NCI-H1436 (cell line): ENCODE data around the gene POLR1B.
"Not testable (repeated sequence)": the region's sequence is repeated elsewhere in the genome, so short reads cannot be mapped to it uniquely, and the experiment has no call there.

ENCODE experiments used
- DNase-seq: peaks from one replicate; lab custom pipeline; 2025; lab: John Stamatoyannopoulos, UW

The POLR1B gene

DNA sequence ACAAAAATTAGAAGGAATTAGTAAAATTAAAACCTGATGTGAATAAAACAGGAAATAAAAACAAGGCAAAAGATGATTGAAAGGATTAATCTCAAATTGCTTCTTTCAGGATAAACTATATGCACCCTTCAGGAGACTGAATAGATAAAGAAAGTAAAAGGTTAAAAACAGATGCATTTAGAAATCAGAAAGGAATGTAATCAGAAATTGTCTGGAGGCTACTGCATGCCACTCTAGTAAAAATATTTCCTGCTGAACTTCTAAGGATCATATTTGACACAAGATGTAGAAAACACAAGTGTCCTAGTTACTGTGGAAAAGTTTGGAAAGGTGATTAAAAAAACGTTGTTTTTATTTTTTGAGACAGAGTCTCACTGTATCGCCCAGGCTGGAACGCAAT is 58.4 kb downstream of the POLR1B start:
- no peak for DNase-seq

DNA sequence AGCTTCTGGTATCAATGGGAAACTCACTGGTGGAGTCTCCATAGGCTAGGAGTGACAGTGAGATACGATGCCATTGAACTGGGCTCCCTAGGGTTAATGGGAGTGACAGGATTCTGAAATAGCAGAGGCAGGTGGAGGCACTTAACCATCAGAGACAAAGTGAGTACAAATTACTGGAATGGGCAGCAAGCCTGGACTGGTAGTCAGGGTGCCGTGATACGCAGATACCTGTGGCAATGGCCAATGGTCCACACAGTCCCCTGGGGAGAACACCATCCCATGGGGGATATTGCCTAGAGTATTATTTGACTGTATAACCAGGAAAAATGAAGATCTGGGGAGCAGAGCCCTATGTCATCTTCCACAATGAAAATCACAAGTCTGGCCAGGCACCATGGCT is 59.5 kb downstream of the POLR1B start:
- no peak for DNase-seq

DNA sequence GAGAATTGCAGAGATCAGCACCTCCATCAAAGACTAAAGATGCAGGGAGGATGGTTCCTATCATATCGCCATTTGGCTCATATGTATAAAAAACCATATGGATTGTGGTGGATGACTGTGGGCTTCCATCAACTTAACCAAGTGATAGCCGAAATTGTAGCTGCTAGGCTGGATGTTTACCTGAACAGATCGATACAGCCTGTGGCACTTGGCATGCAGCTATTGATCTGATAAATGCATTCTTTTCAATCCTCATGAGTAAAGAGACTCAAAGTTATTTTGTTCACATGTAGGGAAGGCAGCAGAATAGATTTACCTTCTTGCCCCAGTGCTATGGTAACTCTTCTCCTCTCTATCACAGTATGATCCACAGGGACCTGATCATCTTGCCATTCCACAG is 60.7 kb downstream of the POLR1B start:
- DNase-seq = no peak

DNA sequence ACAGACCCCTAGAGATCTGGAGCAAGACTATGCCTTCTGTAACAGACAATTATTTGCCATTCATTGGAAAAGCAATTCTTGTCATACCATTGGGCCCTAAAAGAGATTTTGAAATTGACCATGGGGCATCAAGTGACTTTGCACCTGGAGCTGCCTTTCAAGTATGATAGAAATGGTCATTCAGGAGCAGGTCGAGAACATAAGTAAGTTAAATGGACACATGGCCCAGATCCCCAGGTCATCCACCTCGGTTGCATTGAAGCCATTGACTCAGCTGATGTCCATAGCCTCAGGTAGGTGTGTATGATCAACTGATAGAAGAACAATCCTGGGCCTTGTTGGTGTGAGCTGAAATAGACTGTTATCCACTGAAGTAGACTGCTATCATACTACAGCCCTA is 61.5 kb downstream of the POLR1B start:
- DNase-seq = no peak

DNA sequence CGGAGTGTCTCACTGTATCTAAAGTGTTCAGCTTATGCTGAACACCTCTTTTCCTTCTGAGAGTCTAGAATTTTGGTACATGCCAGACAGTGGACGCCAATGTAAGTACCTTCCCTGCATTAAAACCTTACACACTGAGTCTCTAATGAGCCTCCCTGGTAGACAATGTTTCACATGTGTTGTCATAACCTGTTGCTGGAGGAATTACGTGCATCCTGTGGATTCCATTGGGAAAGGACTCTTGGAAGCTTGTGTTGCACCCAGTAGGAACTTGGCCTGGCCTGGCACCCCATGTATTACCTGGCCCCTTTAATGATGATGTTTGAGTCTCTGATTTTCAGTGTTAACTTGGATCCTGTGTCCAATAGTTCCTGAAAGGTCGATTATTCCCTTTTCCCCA is 62.7 kb downstream of the POLR1B start:
- no peak for DNase-seq

DNA sequence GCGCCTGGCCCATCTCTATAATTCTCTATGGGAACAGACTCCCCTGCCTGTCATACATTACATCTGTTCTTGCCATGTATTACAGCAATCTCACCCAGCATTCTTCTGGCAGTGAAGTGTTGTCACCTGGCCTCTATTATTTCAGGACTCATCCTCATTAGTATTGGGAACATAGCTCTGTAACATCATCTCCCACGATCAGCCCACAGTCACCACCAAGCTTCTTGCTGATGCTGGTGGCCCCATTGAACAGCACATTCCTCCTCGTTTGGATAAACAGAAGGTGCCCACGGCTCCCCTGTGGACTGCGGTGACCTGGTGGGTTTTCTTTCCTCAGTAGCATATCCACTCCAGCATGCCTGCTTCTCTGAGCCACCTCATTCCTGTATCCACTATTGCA is 63.7 kb downstream of the POLR1B start:
- DNase-seq = no peak

DNA sequence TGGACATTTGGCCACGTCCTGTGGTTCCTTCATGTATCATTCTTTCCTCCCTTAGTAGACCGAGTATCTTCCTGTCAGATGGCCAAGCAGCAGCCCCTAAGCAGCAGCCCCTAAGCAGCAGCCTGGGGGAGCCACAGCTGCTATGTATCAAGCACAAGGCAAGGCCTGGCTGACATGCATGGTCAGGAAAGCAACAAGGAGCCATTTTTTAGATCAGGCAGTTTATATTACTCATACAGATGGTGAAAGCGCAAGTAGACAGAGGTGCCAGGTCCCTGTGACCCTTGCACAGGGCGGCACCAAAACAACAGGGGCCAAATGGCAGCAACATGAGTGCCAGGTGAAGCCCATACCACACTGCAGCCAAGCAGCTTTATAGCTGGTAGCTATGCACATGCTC is 64.3 kb downstream of the POLR1B start:
- DNase-seq = no peak

DNA sequence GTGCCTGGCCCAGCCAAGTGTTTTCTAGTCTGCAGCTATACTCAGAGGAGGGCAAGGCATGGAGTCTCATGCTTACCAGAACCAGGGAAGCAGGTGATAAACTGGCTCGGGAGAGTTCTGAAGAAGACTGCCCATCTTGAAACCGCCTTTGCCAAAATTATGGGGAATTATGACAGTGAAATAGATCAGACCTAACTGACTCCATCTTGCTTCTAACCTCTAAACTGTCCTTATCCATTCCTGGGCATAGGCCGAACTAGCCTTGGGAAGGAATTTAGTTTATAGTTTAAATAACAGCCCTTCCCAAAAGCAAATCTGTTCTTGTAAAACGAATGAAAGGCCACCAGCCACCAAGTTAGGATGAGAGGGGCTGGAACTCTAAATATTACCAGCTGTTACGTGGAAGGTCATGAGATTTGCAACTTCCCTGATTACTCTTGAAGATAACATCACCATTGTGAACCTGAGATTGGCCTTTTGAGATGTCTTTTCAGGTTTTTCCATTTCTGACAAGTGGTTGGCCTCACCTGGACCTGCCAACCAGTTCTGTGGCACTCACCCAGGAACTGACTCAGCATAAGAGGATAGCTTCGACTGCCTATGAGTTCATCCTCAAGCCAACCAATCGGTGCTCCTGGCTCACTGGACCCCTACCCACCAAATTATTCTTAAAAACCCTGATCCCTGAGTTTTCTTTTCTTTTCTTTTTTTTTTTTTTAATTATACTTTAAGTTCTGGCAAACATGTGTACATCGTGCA is 65.6 kb downstream of the POLR1B start:
- no peak for DNase-seq

DNA sequence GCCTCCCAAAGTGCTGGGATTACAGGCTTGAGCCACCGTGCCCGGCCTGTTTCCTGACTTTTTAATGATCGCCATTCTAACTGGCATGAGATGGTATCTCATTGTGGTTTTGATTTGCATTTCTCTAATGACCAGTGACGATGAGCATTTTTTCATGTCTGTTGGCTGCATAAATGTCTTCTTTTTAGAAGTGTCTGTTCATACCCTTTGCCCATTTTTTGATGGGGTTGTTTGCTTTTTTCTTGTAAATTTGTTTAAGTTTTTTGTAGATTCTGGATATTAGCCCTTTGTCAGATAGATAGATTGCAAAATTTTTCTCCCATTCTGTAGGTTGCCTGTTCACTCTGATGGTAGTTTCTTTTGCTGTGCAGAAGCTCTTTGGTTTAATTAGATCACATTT is 67.1 kb downstream of the POLR1B start:
- not testable (repeated sequence) for DNase-seq

DNA sequence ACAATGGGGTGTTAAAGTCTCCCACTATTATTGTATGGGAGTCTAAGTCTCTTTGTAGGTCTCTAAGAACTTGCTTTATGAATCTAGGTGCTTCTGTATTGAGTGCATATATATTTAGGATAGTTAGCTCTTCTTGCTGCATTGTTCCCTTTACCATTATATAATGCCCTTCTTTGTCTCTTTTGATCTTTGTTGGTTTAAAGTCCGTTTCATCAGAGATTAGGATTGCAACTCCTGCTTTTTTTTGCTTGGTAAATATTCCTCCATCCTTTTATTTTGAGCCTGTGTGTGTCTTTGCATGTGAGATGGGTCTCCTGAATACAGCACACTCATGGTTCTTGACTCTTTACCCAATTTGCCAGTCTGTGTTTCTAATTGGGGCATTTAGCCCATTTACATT is 70.0 kb downstream of the POLR1B start:
- not testable (repeated sequence) for DNase-seq

DNA sequence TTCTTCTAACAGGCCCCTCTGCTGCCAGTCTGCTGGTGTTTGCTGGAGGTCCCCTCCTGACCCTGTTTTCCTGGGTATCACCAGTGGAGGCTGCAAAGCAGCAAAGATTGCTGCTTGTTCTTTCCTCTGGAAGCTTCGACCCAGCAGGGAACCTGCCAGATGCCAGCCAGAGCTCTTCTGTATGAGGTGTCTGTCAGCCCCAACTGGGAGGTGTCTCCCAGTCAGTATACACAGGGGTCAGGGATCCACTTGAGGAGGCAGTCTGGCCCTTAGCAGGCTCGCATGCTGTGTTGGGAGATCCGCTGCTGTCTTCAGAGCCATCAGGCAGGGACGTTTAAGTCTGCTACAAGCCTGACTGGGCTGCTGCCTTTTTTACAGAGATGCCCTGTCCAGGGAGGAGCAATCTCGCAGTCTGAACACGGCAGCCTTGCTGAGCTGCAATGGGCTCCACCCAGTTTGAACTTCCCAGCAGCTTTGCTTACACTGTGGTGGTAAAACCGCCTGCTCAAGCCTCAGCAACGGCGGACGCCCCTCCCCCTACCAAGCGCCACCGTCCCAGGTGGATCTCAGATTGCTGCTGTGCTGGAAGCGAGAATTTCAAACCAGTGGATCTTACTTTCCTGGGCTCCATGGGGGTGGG is 72.1 kb downstream of the POLR1B start:
- DNase-seq = no peak

DNA sequence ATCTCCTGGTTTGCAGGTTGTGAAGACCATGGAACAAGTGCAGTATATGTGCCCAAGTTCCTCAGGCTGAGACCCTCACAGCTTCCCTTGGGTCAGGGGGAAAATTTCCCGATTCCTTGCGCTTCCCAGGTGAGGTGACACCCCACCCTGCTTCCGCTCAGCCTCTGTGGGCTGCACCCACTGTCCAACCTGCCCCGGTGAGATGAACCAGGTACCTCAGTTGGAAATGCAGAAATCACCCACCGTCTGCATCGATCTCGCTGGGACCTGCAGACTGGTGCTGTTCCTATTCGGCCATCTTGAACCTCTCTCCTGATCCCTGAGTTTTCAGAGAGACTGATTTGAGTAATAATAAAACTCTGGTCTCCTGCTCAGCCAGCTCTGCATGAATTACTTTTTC is 72.8 kb downstream of the POLR1B start:
- DNase-seq = no peak

DNA sequence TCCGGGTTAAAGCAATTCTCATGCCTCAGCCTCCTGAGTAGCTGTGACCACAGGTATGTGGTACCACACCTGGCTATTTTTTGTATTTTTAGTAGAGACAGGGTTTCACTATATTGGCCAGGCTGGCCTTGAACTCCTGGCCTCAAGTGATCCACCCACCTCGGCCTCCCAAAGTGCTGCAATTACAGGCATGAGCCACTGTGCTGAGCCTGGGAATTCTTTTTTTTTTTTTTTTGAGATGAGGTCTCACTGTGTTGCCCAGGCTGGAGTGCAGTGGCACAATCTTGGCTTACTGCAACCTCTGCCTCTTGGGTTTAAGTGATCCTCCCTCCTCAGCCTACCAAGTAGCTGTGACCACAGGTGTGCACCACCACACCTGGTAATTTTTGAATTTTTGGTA is 73.5 kb downstream of the POLR1B start:
- not testable (repeated sequence) for DNase-seq

DNA sequence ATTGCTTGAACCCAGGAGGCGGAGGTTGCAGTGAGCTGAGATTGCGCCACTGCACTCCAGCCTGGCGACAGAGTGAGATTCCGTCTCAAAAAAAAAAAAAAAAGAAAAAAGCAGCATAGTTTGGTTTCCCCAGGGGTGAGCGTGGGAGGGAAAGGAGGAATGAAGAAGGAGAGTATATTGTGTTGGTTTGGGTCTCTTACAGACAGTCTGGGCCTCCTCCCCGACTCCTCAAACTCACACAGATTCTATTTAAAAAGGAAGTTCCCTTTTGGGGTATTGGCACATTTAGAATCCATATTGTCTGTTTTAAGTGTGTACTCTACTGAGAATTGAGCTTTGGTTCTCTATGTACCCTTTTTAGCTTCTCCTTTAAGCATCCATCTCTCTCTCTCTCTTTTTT is 76.1 kb downstream of the POLR1B start:
- DNase-seq = no peak

DNA sequence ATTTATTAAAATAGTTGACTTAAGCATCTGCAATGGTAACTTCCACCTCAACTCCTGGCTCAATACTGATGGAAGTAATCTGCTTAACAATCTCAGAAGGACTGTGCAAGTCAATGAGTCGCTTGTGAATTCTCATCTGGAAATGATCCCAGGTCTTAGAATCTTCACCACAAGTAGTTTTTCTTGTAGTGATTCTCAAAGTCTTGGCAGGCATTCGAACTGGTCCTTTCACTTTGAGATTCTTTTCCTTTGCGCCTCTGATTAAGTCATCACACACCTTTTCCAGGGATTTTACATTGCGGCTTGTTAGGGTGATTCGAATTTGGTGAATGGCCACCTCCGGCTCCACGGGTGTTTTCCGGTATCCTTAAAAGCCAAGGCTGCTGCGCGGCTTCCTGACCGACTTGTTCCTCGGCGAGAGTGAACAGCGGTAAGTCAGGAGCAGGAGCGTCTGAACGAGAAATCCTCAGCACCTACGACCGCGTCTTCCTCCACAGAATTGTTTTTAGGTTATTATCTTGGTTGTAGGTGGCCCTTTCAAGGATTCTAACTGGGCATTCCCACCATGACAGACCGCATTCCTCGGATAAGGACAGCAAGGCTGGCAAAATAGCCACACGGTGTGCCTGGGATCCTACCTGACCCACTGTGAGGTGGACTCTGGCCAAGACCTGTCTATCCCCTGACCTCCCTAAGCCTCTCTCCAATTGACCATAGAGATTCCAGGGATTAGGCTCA is 79.7 kb downstream of the POLR1B start:
- DNase-seq = no peak

DNA sequence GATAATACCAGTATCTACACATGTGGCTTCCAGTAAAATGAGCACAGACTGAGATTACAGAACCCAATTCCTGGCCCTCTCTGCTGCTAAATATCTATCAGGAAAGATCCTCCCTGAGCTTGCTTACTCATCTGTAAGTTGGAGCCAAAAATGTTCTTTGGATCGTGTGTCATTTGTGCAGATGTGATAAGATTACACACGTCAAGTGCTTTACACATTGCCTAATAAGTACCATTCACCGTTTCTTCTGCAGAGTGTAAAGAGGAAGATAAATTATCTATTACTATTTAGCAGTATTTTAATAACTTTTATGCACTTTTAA is 80.2 kb downstream of the POLR1B start:
- no peak for DNase-seq

DNA sequence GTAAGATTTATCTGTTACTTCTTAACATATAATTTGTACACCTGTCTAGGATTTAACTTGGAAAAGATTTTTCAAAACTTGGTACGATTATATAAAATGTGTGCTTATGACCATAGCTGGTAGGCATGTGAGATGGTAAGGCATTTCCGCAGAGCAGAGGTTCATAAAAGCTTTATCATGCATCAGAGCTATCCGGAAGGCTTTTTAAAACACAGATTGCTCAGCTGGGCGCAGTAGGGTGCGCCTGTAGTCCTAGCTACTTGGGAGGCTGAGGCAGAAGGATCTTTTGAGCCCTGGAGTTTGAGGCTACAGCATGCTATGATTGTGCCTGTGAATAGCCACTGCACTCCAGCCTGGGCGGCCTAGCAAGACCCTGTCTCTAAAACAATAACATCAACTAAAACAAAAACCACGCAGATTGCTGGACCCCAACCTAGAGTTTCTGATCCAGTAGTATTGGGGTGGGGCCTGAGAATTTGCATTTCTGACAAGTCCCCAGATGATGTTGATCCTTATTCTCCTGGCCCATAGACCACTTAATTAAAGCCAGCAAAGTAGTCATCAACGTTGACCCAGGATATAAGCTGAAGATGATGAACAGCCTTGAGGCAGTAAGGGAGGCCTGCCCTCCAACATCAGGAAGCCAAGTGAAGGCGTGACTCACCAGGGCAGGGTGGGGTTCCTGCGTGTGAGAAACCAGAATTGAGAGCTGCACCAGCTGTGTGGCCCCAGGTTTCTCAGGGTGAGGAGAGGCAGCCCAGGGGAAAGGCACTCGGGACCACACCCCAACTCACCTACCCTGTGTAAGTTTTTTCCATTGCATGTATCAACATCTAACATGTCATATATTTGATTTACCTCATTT is 81.9 kb downstream of the POLR1B start:
- no peak for DNase-seq

DNA sequence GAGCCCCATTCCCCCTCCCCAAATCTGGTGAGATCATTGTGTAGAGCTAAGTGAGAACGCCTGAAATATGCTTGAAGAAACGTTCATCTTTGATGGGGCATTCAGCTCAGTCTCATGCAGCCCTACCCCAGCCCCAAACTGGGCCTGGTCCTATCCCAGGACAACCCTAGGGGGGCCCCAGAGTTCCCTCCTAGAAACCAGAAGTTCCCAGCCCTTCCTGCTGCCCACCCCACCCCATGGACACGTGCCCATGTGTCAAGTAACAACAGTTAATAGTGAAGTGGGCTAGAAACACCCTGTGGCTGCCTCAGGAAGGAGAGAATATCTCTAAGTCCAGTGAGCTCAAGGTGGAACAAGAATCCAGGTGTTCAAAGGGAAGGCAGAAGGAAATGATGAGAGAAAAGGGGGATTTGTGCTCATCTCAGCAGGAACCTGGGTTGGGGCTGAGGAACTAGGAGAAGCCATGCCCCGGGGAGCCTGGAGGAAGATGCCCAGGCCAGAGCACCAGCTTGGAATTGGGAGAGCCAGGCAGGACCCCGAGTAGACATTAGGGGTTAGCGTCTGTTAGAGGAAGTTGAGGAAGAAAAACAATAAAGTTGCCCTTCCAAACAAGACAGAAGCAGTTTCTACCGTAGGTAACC is 83.3 kb downstream of the POLR1B start:
- DNase-seq = no peak

DNA sequence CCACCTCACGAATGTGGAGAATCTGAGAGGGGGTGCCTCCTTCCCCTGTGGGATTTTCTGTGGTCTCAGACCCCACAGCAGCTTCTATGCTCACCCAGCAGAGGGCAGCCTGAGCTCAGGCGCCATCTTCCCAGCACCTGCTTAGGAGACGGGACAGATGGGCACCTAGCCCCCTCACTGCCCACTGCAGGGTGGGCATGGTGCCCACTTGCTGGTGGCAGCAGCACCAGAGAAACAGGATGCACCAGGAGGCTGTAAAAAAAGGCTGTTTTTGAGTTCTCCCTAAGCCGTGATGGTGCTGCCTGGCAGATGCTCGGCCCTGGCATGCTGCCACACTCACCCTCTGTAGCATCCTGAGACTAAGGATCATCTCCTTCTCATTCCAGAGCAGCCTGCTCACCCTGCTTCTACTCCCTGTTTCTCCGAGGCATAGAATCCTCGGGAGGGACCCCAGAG is 84.4 kb downstream of the POLR1B start:
- peak; percentile 48 for DNase-seq
